Thyroid gland (tissue), 4 donors: Measurements from ENCODE around the gene BRD4. TPM values are rescaled to one million over a fixed set of nuclear protein-coding genes. Genes with fewer than 3 reads are reported as not detected.

ENCODE experiments used
- DNase-seq, 2 donors: peaks; one replicate each; pipeline ENCODE4 v3.0.0-alpha.2; 2019
- H3K27ac ChIP-seq, 3 donors: fragments of 200-600 bp; sonication (generic); 1 replicate in 2 of 3; 2 replicates in 1 of 3; pipeline ENCODE4 v1.5.1; 2016 to 2019; ENCODE audit warnings: mild to moderate bottlenecking in 1 of 3, moderate library complexity in 1 of 3
- H3K27me3 ChIP-seq: fragments of 200-600 bp; sonication (generic); one replicate; pipeline ENCODE4 v1.5.1; 2019
- H3K36me3 ChIP-seq, 2 donors: fragments of 200-600 bp; sonication (generic); one replicate each; pipeline ENCODE4 v1.5.1; 2016 to 2019
- H3K4me1 ChIP-seq, 2 donors: fragments of 200-600 bp; sonication (generic); one replicate each; pipeline ENCODE4 v1.5.1; 2017 to 2019
- H3K4me3 ChIP-seq, 3 donors: fragments of 200-600 bp; sonication (generic); replicated peaks in 1 of 3; 1 replicate in 2 of 3; 2 replicates in 1 of 3; pipeline ENCODE4 v1.5.1; 2016; ENCODE audit warnings: mild to moderate bottlenecking in 1 of 3
- H3K9me3 ChIP-seq: fragments of 200-600 bp; sonication (generic); one replicate; pipeline ENCODE4 v1.5.1; 2017
- CTCF ChIP-seq, 6 experiments: fragments of 200-600 bp in 3 of 6; fragments of 450-650 bp in 3 of 6; sonication (generic) in 3 of 6; IDR thresholded peaks; one replicate each; pipeline ENCODE4 v1.5.1; 2016 to 2019; ENCODE audit warnings: antibody characterized with exemption in 6 of 6, mild to moderate bottlenecking in 2 of 6, inconsistent platforms in 1 of 6, moderate library complexity in 1 of 6
- POLR2A ChIP-seq, 2 donors: fragments of 450-650 bp; IDR thresholded peaks; one replicate each; pipeline ENCODE4 v1.6.1; 2017; ENCODE audit warnings: antibody characterized with exemption in 2 of 2, mild to moderate bottlenecking in 2 of 2, moderate library complexity in 1 of 2
- WGBS, 2 donors: methylation state at CpG; one replicate each; pipeline ENCODE4 v1.1.5; 2017; 5-methylcytosine and 5-hydroxymethylcytosine counted together
- intact Hi-C: fragments of 100-400 bp; cut with DNase I; formaldehyde crosslinking; loops from one replicate; pipeline ENCODE4 v1.15.1; 2023
- total RNA-seq, 4 donors: library from RNA; depleted of rRNA; stranded (reverse); fragments of >200 nt; gene quantifications; one replicate each; pipeline ENCODE4 v1.2.3, GENCODE V29; 2016

Gene BRD4
- total RNA-seq, 4 donors from 2014 or later, result 20.8 to 78.1 (median 32.4) TPM

GRCh38 chr19:15296841-15297415 lies 35.4 kb downstream of the BRD4 start:
- H3K27me3 ChIP-seq, result no peaks in the 10 kb centered on the region
- WGBS, 2 donors, result 30 to 34% methylated on average over 7 of the region's 7 CpGs
- no peak overlapping the region for H3K4me3 ChIP-seq
- peak; percentile 48 to 55 for DNase-seq
- peaks cover 85 to 95% of the 10 kb centered on the region in 2 donors for H3K4me1 ChIP-seq
- no peaks in the 10 kb centered on the region for H3K36me3 ChIP-seq
- no peaks in the 10 kb centered on the region for H3K9me3 ChIP-seq
- no peak for TF ChIP-seq CTCF (IDR thresholded peaks at IDR 0.05)
- TF ChIP-seq POLR2A (IDR thresholded peaks at IDR 0.05), result no peak
- intact Hi-C loops, result no loop called here
- peak overlapping the region; percentile 12 to 49 (median 26) for H3K27ac ChIP-seq

GRCh38 chr19:15296353-15296752 lies 36.0 kb downstream of the BRD4 start:
- DNase-seq, result no peak
- Histone ChIP-seq H3K36me3 (no peaks in the 10 kb centered on the region), H3K27ac (peak overlapping the region in 2 of 3 donors; percentile 26 to 49), H3K4me3 (no peak overlapping the region), H3K4me1 (peaks cover 82 to 95% of the 10 kb centered on the region in 2 donors), H3K27me3 (no peaks in the 10 kb centered on the region), H3K9me3 (no peaks in the 10 kb centered on the region)
- WGBS, 2 donors, result 69 to 70% methylated on average over 10 of the region's 10 CpGs
- no peak for TF ChIP-seq CTCF (IDR thresholded peaks at IDR 0.05)
- intact Hi-C loops, result no loop called here

- Histone ChIP-seq H3K27me3 (no peaks in the 10 kb centered on the region), H3K4me1 (peaks cover 87 to 89% of the 10 kb centered on the region in 2 donors), H3K9me3 (no peaks in the 10 kb centered on the region), H3K27ac (no peak overlapping the region), H3K36me3 (no peaks in the 10 kb centered on the region), H3K4me3 (no peak overlapping the region)
- TF ChIP-seq POLR2A (IDR thresholded peaks at IDR 0.05) (no peak), CTCF (IDR thresholded peaks at IDR 0.05) (no peak)
- DNase-seq, result peak in 1 of 2 donors; percentile 41
- intact Hi-C loops, result no loop called here
- WGBS, 2 donors, result 43% methylated on average over 4 to 5 of the region's 5 CpGs
Observed at GRCh38 chr19:15294561-15294990, 37.8 kb downstream of the BRD4 start.

- DNase-seq, result no peak
- H3K9me3 ChIP-seq, result no peaks in the 10 kb centered on the region
- peak overlapping the region in 1 of 3 donors; percentile 18 for H3K27ac ChIP-seq
- no peaks in the 10 kb centered on the region for H3K27me3 ChIP-seq
- intact Hi-C loops, result no loop called here
- no peak overlapping the region for H3K4me3 ChIP-seq
- WGBS, 2 donors, result 68 to 70% methylated on average over 10 of the region's 10 CpGs
- H3K36me3 ChIP-seq, result no peaks in the 10 kb centered on the region
- no peak for TF ChIP-seq POLR2A (IDR thresholded peaks at IDR 0.05)
- TF ChIP-seq CTCF (IDR thresholded peaks at IDR 0.05), result no peak
- H3K4me1 ChIP-seq, result peaks cover 88 to 89% of the 10 kb centered on the region in 2 donors
Observed at GRCh38 chr19:15293781-15294491, 38.4 kb downstream of the BRD4 start.
